Common myeloid progenitor, CD34-positive (primary cell): ENCODE results near the gene AGR2.

ENCODE experiments used
- CTCF ChIA-PET: fragments of 350-600 bp; sonication (Branson Sonifier 250); formaldehyde crosslinking; loops from one replicate; lab custom pipeline; 2021; ENCODE audit warnings: antibody characterized with exemption; lab: Charles Lee
- POLR2A ChIA-PET: fragments of 350-600 bp; sonication (Branson Sonifier 250); formaldehyde crosslinking; loops from one replicate; lab custom pipeline; 2021; ENCODE audit warnings: antibody characterized with exemption; lab: Charles Lee
- DNase-seq, 3 donors: peaks; one replicate each; pipeline versions ENCODE4 v3.0.0 to v3.0.0-alpha.2; 2013
- H3K27ac ChIP-seq, 2 experiments: 1 replicate in 1 of 2; 2 replicates in 1 of 2; pipeline ENCODE4 v1.7.0; 2013; ENCODE audit warnings: inconsistent platforms in 2 of 2, low read length in 2 of 2, mild to moderate bottlenecking in 2 of 2, low read depth in 1 of 2, moderate library complexity in 1 of 2; ENCODE audit not compliant: severe bottlenecking in 2 of 2, insufficient read depth in 1 of 2, poor library complexity in 1 of 2
- H3K27me3 ChIP-seq, 5 experiments: replicated peaks in 2 of 5; 1 replicate in 3 of 5; 2 replicates in 2 of 5; pipeline versions ENCODE4 v1.6.1 to v1.7.0; 2013; ENCODE audit warnings: low read length in 4 of 5, mild to moderate bottlenecking in 2 of 5, moderate library complexity in 2 of 5, inconsistent platforms in 1 of 5; ENCODE audit not compliant: insufficient read depth in 5 of 5, control insufficient read depth in 4 of 5
- H3K36me3 ChIP-seq, 4 experiments: 1 replicate in 2 of 4; 2 replicates in 2 of 4; pipeline versions ENCODE4 v1.6.1 to v1.7.0; 2013; ENCODE audit warnings: low read length in 3 of 4, control low read depth in 1 of 4, mild to moderate bottlenecking in 1 of 4; ENCODE audit not compliant: control insufficient read depth in 4 of 4, insufficient read depth in 4 of 4
- H3K4me1 ChIP-seq, 4 experiments: 1 replicate in 3 of 4; 2 replicates in 1 of 4; pipeline versions ENCODE4 v1.6.1 to v1.7.1; 2013; ENCODE audit warnings: low read length in 3 of 4, mild to moderate bottlenecking in 3 of 4, control low read depth in 1 of 4, inconsistent platforms in 1 of 4, moderate library complexity in 1 of 4; ENCODE audit not compliant: control insufficient read depth in 4 of 4, insufficient read depth in 4 of 4; ENCODE audit errors: control extremely low read depth in 1 of 4
- H3K4me3 ChIP-seq, 7 experiments: 1 replicate in 4 of 7; 2 replicates in 3 of 7; pipeline versions ENCODE4 v1.5.1 to v1.7.0; 2013; ENCODE audit warnings: mild to moderate bottlenecking in 7 of 7, low read length in 6 of 7, moderate library complexity in 6 of 7, inconsistent platforms in 2 of 7, low read depth in 2 of 7, control low read depth in 1 of 7; ENCODE audit not compliant: insufficient read depth in 4 of 7, control insufficient read depth in 1 of 7; ENCODE audit errors: extremely low read depth in 1 of 7
- H3K9me3 ChIP-seq, 5 experiments: 1 replicate in 4 of 5; 2 replicates in 1 of 5; pipeline versions ENCODE4 v1.6.1 to v1.7.1; 2013; ENCODE audit warnings: low read length in 4 of 5, mild to moderate bottlenecking in 2 of 5, inconsistent platforms in 1 of 5, low read depth in 1 of 5, moderate library complexity in 1 of 5; ENCODE audit not compliant: control insufficient read depth in 4 of 5, insufficient read depth in 2 of 5; ENCODE audit errors: control extremely low read depth in 1 of 5
- WGBS: methylation state at CpG from one replicate; pipeline ENCODE4 v1.1.5; 2013; ENCODE audit not compliant: insufficient coverage; 5-methylcytosine and 5-hydroxymethylcytosine counted together

Gene AGR2

DNA sequence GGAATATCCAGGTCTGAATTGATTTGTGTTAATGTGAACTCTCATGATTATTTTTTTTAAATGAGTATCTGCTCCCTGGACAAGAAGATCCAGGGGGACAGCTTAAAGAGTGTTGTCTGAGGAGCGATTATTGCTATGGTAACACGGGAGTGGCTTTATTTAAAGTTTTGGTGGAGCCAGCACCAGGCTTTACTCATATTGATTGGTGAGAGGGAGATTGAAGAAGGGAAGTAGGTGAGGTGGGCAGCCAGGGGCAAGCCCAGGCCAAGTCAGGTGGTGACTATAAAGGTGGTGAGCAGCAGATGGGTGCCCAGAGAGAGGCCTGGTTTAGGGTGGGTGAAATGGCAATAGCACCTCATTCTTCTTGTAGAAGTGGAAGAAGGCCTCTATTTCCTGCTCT is 10.2 kb upstream of the AGR2 start:
- H3K27ac ChIP-seq: no peak overlapping the region
- H3K36me3 ChIP-seq: no peaks in the 10 kb centered on the region
- H3K9me3 ChIP-seq: no peaks in the 10 kb centered on the region
- H3K4me1 ChIP-seq: peaks cover 11 to 45% (median 14%) of the 10 kb centered on the region in 4 experiments
- ChIA-PET CTCF (no interaction called here), POLR2A (no interaction called here)
- H3K4me3 ChIP-seq: no peak overlapping the region
- whole genome bisulfite sequencing: 95% methylated on average over 2 of the region's 2 CpGs
- H3K27me3 ChIP-seq: no peaks in the 10 kb centered on the region
- no peak for DNase-seq

DNA sequence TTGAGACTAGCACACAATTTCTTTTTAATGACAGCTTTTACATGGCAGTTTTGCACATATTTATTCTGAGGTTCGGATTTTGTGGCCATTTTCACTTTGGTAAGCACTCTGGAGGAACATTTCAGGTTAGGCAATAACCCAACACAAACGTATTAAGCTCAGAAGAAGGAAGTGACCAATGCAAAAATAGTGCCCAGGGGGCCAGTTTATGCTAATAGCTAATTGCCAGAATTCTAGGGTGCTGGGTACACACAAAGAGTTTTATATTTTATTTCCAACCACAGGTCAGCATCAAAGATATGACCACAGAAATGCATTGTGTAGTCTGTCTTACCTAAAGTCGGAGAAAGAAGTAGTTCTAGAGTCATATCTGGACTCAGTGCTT is 8.4 kb upstream of the AGR2 start:
- H3K4me3 ChIP-seq: no peak overlapping the region
- H3K27ac ChIP-seq: no peak overlapping the region
- no peaks in the 10 kb centered on the region for H3K9me3 ChIP-seq
- CTCF ChIA-PET: interaction anchor here (1.6 kb wide), 1 partner anchor 13 kb away, joined by 4 read pairs; no protein-coding TSS in a partner anchor
- 95% methylated on average over 2 of the region's 3 CpGs for WGBS
- no peaks in the 10 kb centered on the region for H3K36me3 ChIP-seq
- H3K4me1 ChIP-seq: peaks cover 11 to 44% (median 14%) of the 10 kb centered on the region in 4 experiments
- POLR2A ChIA-PET: no interaction called here
- DNase-seq: no peak
- H3K27me3 ChIP-seq: no peaks in the 10 kb centered on the region

DNA sequence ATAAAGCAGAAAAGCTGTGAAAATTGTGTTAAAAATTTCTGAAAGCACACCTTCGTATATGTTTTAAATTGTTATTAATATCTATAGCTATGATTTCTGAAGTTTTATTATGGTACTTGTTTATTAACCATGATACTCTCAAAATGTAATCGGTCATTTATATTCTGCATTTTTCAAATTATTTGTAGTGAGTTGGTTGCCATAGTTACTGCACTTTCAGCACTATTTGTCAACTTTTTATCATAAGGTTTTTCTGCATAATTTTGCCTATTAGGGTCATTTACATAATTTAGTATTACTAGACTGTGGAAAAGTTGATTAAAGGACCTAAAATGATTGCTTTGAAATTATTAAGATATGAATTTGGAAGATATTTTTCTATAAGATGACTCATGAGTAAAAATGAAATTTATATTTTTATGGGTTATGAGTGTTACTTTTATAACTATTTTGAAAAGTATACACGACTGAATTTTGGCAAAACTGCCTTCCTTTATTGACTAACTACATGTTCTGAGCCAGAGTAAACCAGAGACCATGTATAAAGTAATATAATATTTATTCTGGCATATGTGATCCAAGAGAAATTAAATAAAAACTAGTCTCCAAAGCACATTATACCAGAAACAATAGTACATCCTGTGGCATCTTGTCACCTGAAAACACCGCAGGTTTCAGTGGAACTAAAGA is 7.9 kb upstream of the AGR2 start:
- no peaks in the 10 kb centered on the region for H3K36me3 ChIP-seq
- ChIA-PET CTCF (interaction anchor here (1.6 kb wide), 1 partner anchor 13 kb away, joined by 4 read pairs; no protein-coding TSS in a partner anchor), POLR2A (no interaction called here)
- no peak for DNase-seq
- no peaks in the 10 kb centered on the region for H3K27me3 ChIP-seq
- 100% methylated on average over 1 of the region's 4 CpGs for WGBS
- no peaks in the 10 kb centered on the region for H3K9me3 ChIP-seq
- peaks cover 7 to 38% (median 12%) of the 10 kb centered on the region in 4 experiments for H3K4me1 ChIP-seq
- no peak overlapping the region for H3K4me3 ChIP-seq
- H3K27ac ChIP-seq: no peak overlapping the region

DNA sequence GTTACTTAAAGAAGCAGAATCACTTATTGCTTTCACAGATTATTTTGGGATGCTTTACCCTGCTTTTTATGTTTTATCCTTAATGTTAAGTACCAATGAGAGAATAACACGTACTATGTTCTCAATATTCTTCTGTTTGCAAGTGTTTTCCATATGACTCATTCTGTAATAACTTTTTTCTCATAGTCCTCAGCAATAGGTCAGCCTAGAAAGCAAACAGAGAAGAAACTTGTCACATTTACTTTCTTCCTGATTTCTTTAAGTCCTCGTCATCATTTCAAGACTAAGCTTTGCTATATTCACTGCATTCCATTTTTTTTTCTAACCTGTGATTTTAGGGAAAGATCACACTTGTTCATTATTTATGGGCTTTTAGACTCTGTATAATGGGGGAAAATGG is 6.8 kb upstream of the AGR2 start:
- no peak for DNase-seq
- H3K27ac ChIP-seq: no peak overlapping the region
- 100% methylated on average over 1 of the region's 2 CpGs for WGBS

DNA sequence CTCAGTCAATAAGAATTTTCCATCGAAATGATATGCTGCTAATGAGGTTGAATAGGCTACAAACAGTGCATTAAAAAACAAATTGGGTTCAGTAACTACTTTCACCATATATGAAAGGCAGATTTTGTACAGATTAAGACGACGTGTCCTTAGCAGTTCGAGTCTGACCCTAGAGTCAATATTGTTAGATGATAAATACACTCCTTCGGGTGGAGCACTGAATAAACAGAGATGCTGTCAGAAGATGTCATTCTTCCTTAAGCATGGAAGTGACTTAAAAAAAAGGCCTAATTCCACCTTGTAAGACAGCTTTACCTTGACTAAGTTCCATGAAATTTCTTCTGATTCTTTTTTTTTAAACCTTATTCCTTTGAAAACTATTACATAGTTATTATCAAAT is 5.8 kb upstream of the AGR2 start:
- no peak overlapping the region for H3K4me3 ChIP-seq
- POLR2A ChIA-PET: no interaction called here
- H3K27me3 ChIP-seq: no peaks in the 10 kb centered on the region
- 100% methylated on average over 4 of the region's 5 CpGs for WGBS
- CTCF ChIA-PET: no interaction called here
- H3K27ac ChIP-seq: no peak overlapping the region
- no peaks in the 10 kb centered on the region for H3K36me3 ChIP-seq
- DNase-seq: no peak
- H3K9me3 ChIP-seq: no peaks in the 10 kb centered on the region
- H3K4me1 ChIP-seq: peaks cover 0 to 18% (median under 1%) of the 10 kb centered on the region in 4 experiments

More for the DNA sequence above, 6.8 kb upstream of the AGR2 start:
- no peaks in the 10 kb centered on the region for H3K27me3 ChIP-seq
- H3K4me1 ChIP-seq: peaks cover 3 to 27% (median 6%) of the 10 kb centered on the region in 4 experiments
- no peak overlapping the region for H3K4me3 ChIP-seq
- no peaks in the 10 kb centered on the region for H3K9me3 ChIP-seq
- no peaks in the 10 kb centered on the region for H3K36me3 ChIP-seq
- CTCF ChIA-PET: no interaction called here
- POLR2A ChIA-PET: no interaction called here

DNA sequence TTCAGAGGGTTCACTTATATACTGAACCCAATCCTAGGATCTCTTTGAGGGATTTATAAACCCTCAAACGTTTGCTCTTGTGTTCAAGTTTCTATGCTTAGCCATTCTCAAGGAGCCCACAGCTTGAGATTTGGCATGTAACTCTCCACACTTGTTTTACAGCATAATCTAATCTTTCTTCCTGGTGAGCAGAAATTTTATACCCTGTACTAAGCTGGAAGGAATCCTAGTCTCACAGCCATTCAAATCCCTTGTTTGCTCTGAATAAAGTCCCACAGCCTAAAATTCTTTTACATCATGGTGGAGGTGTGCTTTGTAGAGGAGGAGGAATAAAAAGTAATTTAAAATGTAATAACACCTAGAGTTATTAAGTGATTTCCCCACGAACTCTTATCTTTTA is 5.3 kb upstream of the AGR2 start:
- ChIA-PET POLR2A (no interaction called here), CTCF (interaction anchor here (1.0 to 1.7 kb wide), 3 partner anchors 9 to 110 kb away, joined by 3 to 5 read pairs (median 4); no protein-coding TSS in a partner anchor)
- no peak for DNase-seq
- WGBS: 100% methylated on average over 1 of the region's 2 CpGs
- Histone ChIP-seq H3K36me3 (no peaks in the 10 kb centered on the region), H3K4me1 (peaks cover 0 to 13% (median 0%) of the 10 kb centered on the region in 4 experiments), H3K27me3 (no peaks in the 10 kb centered on the region), H3K27ac (no peak overlapping the region), H3K9me3 (no peaks in the 10 kb centered on the region), H3K4me3 (no peak overlapping the region)

DNA sequence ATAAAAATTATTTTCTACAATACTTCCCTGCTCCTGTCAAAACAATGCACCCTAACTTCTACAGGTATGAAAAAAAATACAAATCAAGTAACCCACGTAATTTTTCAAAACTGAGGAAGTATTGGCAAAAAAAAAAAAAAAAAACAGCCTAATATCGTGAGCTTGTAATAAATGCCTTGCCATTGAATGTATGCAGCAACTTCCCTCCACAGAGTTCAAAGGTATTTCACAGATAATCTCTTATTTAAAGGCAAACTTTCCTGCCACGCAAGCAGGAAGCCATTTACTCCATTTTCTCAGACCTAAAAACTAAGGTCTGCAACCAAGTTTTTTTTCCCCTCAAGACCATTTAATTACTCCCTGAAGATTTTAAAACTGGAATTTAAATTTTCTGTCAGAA is 642 bp upstream of the AGR2 start:
- POLR2A ChIA-PET: no interaction called here

More for the DNA sequence above, 642 bp upstream of the AGR2 start:
- WGBS: no CpG with 5 or more reads among the region's 3 CpGs
- H3K9me3 ChIP-seq: no peaks in the 10 kb centered on the region
- DNase-seq: no peak
- H3K27ac ChIP-seq: no peak overlapping the region
- peaks cover 0 to 2% (median 0%) of the 10 kb centered on the region in 4 experiments for H3K4me1 ChIP-seq
- H3K36me3 ChIP-seq: no peaks in the 10 kb centered on the region
- no peaks in the 10 kb centered on the region for H3K27me3 ChIP-seq
- no peak overlapping the region for H3K4me3 ChIP-seq
- CTCF ChIA-PET: no interaction called here
